Measurements from ENCODE around the gene IRF1.
A peak's percentile ranks its signal among the peaks of the same experiment; 100 is the strongest.

IRF1 gene

DNA sequence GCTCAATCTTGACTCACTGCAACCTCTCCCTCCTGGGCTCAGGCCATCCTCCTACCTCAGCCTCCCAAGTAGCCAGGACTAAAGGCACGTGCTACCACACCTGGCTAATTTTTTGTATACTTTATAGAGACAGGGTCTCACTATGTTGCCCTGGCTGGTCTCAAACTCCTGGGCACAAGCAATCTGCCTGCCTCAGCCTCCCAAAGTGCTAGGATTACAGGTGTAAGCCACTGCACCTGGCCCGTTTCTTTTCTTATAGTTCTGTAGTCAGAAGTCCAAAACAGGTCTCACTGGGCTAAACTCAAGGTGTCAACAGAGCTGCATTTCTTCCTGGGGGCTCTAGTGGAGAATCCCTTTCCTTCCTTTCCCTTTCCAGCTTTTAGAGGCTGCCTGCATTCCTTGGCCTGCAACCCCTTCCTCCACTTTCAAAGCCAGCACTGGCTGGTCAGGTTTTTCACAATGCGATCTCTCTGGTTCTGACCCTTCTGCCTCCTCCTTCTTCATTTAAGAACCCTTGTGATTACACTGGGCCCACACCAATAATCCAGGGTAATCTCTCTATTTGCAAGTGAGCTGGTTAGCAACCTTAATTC, 16.3 kb downstream of the IRF1 start:
- DNase-seq, result no peak

DNA sequence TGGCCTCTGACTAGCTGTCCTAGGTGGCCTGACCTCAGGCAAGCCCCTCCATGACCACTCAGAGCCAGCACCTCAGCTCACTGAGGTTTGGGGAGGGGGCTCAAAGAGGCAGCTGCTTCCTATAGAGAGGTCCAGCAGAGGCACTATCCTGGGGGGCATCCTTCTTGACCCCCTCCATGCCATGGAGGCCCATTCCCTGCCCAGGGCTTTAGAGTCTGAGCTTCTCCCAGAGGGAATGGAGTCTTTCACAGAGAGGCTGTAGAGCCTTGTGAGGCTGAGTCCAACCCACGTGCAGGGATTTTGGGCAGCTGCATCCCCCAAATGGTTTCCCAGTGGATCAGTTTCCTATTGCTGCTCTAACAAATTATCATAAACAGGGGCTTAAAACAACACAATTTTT, 16.9 kb downstream of the IRF1 start:
- no peak for DNase-seq

DNA sequence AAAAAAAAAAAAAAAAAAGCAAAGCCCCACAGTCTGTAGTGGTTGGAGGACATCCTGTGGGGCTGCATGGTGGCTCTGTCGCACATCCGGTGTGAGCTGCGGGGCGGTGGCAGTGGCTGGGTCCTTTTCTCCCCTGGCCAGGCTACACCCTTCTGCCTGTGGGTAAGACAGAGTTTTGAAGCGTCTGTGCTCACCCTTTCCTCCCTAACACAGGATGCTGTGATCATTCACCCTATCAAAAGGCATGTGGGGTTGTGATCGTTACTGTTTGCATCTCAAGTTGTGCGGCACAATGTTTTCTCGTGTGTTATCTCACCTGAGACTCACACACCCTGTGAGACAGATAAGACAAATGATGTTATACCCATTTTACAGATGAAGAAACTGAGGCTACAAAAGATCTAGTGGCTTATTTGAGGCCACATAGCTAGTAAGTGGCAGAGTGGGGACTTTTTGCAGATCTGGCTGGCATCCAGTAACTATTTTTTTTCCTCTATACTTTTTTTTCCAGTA, 17.5 kb downstream of the IRF1 start:
- DNase-seq, result peak; percentile 43

DNA sequence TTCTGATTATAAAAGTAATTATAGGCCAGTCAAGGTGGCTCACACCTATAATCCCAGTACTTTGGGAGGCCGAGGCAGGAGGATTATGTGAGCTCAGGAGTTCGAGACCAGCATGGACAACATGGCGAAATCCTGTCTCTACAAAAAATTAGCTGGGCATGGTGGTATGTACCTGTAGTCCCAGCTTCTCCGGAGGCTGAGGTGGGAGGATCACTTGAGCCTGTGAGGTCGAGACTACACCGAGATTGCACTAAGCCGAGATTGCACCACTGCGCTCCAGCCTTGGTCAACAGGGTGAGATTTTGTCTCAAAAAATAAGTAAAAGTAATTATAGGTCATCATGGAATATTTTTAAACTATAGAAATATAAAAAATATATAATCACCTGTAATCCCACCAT, 18.1 kb downstream of the IRF1 start:
- DNase-seq, result no peak

DNA sequence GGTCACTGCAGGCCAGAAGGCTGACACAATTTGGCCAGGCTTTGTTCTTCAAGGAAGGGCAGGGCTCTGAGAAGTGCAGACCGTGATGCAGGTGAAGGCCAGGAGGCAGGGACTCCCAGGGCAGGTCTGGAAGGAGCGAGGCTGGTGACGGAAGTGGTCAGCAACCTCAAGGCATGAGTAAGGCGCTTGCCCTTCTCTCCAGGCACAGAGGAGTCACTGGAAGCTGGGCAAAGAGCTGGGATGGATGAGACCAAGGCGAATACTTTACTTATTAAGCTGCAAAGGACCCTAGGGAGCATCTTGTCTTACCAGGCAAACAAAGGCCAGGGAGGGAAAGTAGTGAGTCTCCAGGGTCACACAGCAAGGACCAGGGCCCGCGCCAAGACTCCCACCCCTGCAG, 18.6 kb downstream of the IRF1 start:
- no peak for DNase-seq

DNA sequence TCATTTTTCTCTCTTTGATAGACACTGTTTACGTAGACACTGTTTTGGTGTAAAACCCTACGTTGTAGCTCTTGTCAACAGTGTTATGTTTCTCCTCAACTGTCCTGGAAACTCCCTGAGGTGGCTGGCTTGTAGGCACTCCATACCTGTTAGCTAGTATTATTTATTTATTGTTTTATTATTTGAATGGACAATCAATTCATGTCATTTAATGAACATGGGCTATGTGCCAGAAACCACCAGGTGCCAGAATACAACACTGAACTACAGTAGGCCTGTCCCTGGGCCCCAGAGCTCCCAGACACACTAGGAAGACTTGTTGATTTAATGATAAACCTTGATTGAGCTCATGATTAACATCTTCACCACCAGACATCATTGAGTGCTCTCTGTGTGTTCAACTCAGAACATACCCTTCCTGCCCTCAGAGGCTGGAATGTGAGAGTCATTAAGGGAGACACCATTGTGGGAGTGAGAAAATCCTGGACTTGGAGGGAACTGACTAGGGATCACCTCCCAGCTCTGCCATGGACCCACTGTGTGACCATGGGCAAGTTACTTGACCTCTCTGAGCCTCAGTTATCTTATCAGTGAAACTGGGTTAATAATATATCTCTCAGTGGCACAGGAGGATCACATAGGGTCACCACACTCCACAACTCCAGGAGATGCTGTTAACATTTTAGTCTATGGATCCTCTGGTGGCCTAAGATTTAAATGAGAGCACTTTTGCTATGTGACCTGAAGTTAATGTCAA, 19.2 kb downstream of the IRF1 start:
- no peak for DNase-seq

DNA sequence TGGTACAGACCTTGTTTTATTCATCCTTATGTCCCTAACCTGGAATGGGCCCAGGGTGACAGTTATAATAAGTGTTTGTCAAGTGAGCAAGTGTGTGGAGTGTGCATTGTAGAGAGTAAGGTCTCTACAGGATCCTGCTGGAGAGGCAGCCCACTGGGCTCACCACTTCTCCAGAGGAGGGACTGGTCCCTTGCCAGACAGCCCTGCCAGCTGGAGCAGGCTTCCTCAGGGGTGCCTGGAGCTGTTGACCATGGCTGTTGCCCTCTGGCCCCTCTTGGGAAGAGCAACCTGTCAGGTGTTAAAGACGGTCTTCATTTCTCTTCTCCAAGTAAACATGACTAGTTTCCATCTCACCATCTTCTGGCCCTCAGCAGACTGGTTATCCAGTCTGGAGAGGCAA, 20.0 kb downstream of the IRF1 start:
- no peak for DNase-seq

DNA sequence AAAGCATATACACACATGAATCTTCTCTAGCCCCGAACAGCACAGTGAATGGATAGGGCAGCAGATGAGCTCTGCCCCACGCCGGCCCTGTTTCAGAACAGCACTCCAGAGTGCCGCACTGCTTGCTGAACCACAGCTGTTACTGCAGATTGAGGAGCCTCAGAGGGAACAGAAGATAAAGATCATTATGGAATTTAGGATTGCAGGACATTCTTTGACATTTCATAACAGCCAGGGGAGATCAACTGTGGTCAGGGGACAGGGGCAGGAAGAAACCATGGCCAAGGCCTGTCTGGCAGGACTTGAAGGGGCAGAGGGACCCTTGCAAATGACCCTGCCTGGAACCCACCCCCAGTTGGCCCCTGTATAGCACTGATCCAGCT, 20.6 kb downstream of the IRF1 start:
- no peak for DNase-seq

DNA sequence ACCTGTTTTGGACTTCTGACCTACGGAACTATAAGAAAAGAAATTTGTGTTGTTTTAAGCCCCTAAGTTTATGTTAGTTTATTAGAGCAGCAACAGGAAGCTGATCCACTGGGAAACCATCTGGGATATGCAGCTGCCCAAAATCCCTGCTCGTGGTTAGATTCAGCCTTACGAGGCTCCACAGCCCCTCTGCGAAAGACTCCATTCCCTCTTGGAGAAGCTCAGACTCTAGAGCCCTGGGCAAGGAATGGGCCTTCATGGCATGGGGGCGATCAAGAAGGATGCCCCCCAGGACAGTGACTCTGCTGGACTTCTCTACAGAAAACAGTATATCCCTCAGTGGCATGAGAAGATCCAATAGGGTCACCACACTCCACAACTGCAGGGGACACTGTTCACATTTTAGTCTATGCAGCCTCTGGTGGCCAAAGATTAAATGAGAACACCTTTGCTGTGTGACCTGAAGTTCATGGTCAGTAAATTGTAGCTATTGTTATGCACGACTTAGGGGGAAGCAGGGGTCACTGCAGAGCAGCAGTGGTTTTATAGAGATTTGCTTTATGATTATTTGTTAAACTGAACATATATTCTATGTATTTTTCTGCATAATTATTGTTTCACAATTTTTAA, 21.1 kb downstream of the IRF1 start:
- DNase-seq, result no peak

DNA sequence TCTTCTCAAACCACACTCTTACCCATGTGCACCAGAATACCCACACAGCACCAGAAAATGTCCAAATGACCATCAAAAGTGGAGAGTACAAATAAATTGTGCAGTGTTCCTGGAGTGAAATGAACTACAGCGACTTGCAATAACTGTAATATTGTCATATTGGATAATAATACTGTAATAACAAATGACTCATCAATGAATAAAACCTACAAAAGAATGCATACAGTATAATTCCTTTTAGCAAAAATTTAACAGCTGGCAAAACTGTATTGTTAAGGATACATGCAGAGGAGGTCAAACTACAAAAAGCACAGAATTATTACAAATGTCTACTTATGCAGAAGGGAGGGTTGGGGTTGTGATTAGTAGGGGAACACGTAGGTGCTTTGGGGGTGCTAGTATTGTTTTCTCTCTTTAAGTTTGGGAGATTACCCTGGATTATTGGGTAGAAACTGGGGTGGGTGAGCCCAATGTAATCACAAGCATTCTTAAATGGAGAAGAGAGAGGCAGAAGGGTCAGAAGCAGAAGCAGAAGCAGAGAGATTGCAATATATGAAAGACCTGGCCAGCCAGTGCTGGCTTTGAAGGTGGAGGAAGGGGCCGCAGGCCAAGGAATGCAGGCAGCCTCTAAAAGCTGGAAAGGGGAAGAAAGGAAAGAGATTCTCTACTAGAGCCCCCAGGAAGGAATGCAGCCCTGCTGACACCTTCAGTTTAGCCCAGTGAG, 21.8 kb downstream of the IRF1 start:
- no peak for DNase-seq

DNA sequence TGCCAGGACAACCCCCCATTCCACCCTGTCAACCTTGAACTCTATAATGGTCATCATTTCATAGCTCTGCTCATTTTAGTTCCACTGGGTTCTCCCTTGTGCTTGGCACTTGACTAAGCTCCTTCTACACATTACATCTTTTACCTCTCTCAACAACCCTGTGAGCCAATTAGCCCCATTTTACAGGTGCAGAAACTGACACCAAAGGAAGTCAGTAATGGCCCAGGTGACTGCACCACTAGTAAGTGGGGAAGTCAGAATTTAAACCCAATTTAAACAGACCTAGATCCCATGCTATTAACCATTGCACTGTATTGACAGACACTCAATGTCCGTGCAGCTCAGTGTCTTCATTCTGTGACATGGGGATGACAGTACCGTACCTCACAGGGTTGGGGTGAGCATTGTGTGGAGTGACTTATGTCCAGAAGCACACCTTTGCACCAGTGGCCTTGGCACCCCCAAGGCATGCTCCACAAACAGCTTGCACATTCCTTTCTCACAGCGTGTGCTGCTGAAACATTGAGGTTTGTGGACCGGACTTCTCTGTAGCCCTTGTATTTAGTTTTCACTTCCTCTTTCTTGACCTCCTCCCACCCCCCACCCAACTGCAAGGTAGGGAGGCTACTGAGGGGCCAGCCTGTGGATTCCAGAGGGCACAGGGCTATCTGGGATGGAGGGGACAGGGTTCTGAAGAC, 23.1 kb downstream of the IRF1 start:
- DNase-seq, result no peak

DNA sequence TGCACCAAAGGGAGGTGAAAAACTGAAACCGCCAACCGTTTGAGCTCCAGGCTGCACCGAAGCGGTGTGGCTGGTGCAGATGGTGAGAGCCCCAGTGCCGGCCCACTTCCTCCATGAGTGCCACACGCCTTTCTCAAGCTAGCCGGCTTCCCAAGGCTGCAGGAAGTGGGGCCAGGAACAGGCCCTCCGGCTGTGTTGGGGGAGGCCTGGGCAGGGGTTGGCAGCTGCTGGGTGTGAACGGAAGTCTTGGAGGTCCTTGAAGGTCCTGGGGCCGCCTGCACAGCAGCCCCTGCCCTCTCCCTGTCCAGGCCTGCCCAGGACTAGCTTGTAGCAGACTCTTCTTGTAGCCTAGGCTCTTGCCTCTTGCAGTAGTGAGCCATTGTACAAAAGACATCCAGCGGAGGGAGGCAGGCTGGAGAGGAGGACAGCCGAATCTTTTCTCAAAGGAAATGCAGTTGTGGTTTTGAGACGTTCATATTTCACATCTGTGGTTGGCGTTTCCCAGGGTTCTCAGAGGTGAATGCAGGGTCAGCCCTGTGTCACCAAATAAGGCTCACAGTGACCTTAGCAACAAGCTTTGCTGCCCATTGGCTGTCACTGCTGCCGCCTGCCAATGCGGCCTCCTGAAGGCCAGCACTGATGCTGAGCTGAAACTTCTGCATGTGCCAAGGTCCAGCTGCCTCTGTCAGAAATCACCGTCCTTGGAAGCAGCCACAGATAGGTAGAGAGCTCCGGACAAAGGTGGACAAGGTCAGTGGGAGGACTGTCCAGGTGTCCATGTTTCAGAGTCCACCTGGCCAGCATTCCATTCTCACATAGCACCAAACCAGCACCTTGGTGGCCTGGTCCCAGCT, 23.9 kb downstream of the IRF1 start:
- DNase-seq, result no peak

DNA sequence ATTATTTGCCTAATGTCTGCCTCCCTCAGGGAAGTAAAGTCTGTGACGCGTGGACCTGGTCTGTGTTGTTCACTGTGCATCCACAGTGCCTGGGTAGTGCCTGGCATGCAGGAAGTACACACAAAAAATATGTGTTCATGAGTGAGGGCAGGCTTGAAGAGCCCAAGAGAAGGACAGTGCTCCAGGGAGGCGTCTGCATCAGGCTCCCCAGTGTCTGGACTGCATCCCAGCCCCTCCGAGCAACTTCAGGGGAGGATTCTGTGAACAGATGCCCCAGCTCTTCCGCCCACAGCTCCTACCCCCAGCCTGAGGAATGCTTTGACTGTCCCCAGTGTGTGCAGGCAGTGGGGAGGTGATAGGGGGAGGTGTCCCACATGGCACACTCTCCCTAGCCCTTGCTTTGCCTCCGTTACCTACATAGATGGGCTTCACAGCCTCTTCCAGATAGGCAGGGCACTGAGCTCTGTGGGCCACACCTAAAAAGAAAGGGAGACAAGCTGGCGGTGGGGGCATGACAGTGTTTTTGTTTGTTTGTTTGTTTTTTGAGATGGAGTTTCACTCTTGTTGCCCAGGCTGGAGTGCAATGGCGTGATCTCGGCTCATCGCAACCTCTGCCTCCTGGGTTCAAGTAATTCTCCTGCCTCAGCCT, 25.4 kb downstream of the IRF1 start:
- DNase-seq, result no peak

DNA sequence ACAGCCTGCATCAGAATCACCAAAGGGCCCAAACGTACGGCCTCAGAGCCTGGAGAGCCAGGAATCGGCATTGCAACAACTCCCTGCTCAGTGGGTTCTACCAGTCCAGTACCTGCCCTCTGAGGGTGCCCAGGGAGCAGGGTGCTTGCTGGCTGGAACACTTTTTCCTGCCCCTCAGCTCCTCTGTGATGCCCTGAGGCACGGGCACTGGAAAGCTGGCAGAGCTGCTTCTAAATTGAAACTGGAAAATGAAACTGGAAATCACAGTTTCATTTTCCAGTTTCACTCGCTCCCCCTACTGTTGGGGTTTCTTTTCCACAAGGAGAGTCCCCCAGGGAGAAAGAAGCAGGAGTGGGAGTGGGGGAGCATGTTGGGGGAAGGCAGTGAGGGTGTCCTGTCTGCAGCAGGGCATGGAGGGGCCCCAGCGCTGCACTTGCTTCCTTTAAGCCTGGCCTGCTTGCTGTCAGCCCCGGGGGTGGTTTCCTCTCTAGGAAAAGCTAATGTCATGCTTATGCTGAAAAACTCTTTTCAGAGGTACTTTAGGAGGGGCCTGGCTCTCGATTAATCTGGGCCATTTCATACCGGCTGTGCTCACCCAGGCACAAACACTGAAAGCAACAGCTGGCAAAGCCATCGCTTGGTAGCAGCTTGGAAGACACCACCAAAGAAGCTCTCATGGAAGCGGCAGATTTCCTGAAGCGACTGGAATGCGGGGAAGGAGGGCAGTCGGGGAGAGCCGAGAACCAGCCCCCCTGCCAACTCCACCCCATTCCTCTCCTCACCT, 26.2 kb downstream of the IRF1 start:
- DNase-seq, result no peak

DNA sequence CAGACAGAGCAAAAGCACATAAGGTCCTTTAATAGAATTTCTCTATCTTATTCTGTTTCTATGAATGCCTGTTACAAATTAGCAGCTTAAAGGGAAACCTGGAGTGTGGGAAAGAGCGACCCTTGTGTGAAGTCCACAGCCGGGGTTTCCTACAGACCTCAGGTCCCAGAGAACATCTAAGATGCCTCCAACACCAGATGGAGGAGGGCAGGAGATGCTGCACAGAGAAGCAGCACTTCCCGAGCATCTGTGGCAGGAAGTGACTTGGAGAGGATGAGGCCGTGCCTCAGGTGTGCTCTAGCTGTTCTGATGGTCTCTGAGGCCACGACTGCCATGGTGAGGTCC, 26.8 kb downstream of the IRF1 start:
- no peak for DNase-seq

DNA sequence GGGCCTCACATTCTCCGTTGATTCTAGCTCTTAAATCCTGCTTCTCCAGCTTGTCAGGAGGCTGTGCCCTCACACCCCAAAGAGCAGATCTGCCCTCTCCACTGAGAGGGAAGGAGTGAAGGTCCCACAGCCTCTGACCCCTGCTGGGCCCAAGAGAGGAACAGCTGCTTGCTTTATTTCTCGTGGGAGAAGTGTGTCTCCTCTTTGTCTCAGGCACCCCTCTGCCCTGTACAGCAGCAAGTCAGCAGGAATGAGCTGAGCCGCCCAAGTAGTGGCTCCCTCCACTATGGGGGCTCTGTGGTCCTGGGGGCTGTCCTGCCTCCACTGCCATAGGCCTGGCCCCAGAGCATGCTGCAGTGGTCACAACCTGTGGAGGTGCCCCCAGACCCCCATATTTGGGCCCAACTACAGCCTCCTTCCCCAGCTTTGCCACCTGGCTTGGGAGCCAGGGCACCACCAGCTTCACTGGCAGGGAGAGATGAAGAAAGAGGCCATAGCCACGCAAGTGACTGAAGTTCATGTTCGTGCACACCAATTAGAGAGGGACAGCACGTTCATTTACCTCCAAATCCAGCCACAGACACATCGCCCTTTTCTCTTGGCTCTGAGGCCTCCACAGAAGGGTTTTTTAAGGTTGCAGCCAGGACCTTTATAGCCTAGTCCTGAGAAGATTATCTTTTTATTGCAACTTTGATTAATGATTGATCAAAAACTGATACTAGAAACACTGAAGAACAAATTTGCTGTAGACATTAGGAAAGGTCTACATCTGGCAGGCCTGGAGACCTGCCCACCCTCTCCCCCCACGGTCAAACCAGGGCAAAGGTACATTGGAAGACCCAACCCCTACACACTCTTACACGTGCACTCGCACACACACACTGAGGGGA, 27.5 kb downstream of the IRF1 start:
- no peak for DNase-seq

DNA sequence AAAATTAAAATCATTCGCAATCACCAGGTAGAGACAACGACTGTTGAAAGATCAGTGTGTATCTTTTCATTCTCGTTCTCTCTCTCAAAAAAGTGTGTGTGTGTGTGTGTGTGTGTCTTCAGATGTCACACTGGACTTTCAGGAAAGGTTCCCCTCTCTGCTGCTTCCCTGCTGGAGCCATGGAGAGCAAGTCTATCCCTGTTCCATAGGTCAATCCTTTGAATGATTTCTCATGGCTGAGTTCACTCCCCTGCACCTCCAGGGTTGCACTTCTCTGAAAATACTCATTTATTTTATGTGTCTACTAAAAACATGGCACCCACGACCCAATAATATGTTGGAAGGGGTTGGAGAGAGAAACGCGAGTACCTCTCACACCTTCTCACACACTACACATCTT, 28.2 kb downstream of the IRF1 start:
- no peak for DNase-seq

DNA sequence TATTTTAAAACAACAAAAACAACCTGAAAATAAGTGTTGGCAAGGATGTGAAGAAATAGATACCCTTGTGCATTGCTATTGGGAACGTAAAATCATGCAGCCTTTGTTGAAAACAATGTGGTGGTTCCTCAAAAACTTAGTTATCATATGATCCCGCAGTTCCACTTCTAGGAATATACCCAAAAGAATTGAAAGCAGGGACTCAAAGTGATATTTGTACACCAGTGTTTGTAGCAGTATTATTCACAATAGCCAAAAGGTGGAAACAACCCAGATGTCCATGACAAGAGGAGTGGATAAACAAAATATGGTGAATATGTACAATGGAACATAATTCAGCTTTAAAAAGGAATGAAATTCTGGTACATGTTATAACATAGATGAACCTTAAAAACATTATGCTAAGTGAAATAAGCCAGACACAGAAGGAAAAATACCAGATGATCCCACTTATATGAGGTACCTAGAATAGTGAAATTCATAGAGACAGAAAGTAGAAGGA, 29.0 kb downstream of the IRF1 start:
- DNase-seq, result no peak

DNA sequence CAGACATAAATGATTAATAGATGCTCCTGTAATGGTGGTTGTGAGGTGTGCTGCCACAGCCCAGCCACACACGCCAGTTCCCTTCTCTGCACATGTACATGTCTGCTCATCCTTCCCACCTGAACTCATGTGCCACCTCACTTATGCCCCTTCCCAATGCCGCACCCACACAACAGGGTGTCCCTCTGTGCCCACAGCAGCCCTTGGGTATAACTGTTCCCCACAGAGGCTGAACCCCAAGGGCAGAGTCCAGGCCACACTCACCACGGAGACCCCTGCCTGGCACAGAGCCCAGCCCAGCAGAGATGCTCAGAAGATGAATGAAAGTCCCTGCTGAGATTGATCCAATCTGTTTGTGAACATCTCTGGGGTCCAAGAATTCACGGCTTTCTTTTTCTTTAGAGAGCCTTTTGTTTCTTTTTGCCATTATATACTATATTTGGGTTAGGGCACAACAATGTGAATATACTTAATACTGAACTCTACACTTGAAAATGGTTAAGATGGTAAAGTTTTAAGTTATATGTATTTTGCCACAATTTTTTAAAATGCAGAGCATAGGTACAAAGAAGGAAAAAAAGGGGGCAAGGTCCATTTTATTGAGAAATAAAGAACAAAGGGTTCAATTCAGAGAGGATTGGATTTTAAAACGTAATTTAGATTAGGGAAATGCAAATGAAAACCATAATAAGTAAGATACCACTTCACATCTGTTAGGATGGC, 29.6 kb downstream of the IRF1 start:
- no peak for DNase-seq
